Body of pancreas (tissue), 4 donors: ENCODE measurements around the gene WIPF3.

Source experiments
- POLR2A ChIP-seq, 3 donors: fragments of 450-650 bp; IDR thresholded peaks; one replicate each; pipeline ENCODE4 v1.6.1; 2016; ENCODE audit warnings: antibody characterized with exemption in 3 of 3, mild to moderate bottlenecking in 2 of 3
- TF ChIP-seq, protein P1 (sequence below), 7 experiments: fragments of 450-650 bp in 4 of 7; fragments of 200-600 bp in 3 of 7; sonication (generic) in 3 of 7; IDR thresholded peaks; one replicate each; pipeline ENCODE4 v1.5.1; 2016 to 2019; ENCODE audit warnings: antibody characterized with exemption in 7 of 7

DNA sequence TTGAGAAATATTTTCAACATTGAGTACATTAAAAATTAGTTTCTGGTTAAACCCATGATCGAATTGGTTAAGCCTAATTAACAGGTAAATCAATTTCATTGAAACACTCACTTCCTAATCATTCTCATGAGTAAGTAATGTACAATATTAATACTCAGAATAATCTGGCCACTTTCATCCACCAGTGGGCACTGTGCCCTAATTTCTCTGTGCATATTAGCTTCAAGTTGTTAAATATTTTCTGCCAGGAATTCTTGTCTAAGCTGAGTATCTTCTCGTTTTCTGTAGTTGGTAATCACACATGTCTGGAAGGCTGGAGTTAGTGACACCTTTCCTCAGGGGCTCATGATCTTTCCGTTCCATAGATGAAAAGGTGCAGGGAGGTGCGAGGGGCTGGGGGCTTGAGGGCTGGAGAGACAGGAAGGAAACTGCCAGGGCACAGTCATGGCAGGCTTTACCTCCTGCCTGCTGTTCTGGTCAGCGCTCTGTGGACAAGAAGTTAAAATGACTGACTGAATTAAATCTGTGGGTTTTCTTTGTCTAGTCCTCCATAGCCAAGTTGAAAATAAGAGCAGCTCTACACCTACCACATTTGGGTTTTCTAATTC lies 71.9 kb downstream of the WIPF3 start:
- TF ChIP-seq, protein P1, sequence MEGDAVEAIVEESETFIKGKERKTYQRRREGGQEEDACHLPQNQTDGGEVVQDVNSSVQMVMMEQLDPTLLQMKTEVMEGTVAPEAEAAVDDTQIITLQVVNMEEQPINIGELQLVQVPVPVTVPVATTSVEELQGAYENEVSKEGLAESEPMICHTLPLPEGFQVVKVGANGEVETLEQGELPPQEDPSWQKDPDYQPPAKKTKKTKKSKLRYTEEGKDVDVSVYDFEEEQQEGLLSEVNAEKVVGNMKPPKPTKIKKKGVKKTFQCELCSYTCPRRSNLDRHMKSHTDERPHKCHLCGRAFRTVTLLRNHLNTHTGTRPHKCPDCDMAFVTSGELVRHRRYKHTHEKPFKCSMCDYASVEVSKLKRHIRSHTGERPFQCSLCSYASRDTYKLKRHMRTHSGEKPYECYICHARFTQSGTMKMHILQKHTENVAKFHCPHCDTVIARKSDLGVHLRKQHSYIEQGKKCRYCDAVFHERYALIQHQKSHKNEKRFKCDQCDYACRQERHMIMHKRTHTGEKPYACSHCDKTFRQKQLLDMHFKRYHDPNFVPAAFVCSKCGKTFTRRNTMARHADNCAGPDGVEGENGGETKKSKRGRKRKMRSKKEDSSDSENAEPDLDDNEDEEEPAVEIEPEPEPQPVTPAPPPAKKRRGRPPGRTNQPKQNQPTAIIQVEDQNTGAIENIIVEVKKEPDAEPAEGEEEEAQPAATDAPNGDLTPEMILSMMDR (IDR thresholded peaks at IDR 0.05): peak; percentile 8 to 57 (median 43)
- no peak for TF ChIP-seq POLR2A (IDR thresholded peaks at IDR 0.05)
